Keratinocyte (primary cell): ENCODE data around the gene IFFO2. TPM values are rescaled to one million over a fixed set of nuclear protein-coding genes. Genes with fewer than 3 reads are reported as not detected.
"Not testable (repeated sequence)": the region's sequence is repeated elsewhere in the genome, so short reads cannot be mapped to it uniquely, and the experiment has no call there.

Experiments used
- DNase-seq: peaks from one replicate; pipeline ENCODE4 v3.0.0-alpha.2; 2011; ENCODE audit warnings: low read depth, missing footprints, low spot score
- FAIRE-seq: peaks from 2 replicates; lab custom pipeline; 2011; peaks lifted over from hg19 to GRCh38; lab: Jason Lieb, UNC
- H2AFZ ChIP-seq: 2 replicates; pipeline ENCODE4 v1.6.0; 2012; ENCODE audit warnings: low read length, control low read depth, inconsistent platforms; ENCODE audit not compliant: control insufficient read depth
- H3K27ac ChIP-seq: 2 replicates; pipeline ENCODE4 v1.5.1; 2011; ENCODE audit warnings: low read length; ENCODE audit not compliant: control insufficient read depth, insufficient read depth
- H3K27me3 ChIP-seq: 3 replicates; pipeline ENCODE4 v1.6.0; 2011; ENCODE audit warnings: low read length; ENCODE audit not compliant: control insufficient read depth, insufficient read depth; ENCODE audit errors: extremely low read depth
- H3K36me3 ChIP-seq, 2 experiments: 2 replicates in 1 of 2; 3 replicates in 1 of 2; pipeline ENCODE4 v1.5.1; 2011; ENCODE audit warnings: low read length in 2 of 2, mild to moderate bottlenecking in 1 of 2; ENCODE audit not compliant: control insufficient read depth in 2 of 2, insufficient read depth in 2 of 2; ENCODE audit errors: extremely low read depth in 1 of 2
- H3K4me1 ChIP-seq: 3 replicates; pipeline ENCODE4 v1.5.1; 2011; ENCODE audit warnings: low read length; ENCODE audit not compliant: control insufficient read depth, insufficient read depth; ENCODE audit errors: extremely low read depth
- H3K4me2 ChIP-seq: 3 replicates; pipeline ENCODE4 v1.6.0; 2011; ENCODE audit warnings: low read depth, low read length; ENCODE audit not compliant: control insufficient read depth, insufficient read depth; ENCODE audit errors: extremely low read depth
- H3K4me3 ChIP-seq, 3 experiments: fragments of 200-600 bp in 1 of 3; sonication (generic) in 1 of 3; 2 replicates in 2 of 3; 3 replicates in 1 of 3; pipeline ENCODE4 v1.5.1; 2011 to 2016; ENCODE audit warnings: low read length in 3 of 3, mild to moderate bottlenecking in 3 of 3, control low read depth in 2 of 3, inconsistent platforms in 1 of 3, low read depth in 1 of 3, mixed read lengths in 1 of 3, mixed run types in 1 of 3, moderate library complexity in 1 of 3; ENCODE audit not compliant: control insufficient read depth in 2 of 3, insufficient read depth in 2 of 3; ENCODE audit errors: extremely low read depth in 1 of 3
- H3K79me2 ChIP-seq: 2 replicates; pipeline ENCODE4 v1.6.0; 2012; ENCODE audit warnings: low read length; ENCODE audit not compliant: control insufficient read depth, insufficient read depth
- H3K9ac ChIP-seq: 3 replicates; pipeline ENCODE4 v1.6.0; 2011; ENCODE audit warnings: low read length; ENCODE audit not compliant: control insufficient read depth, insufficient read depth; ENCODE audit errors: extremely low read depth
- H3K9me1 ChIP-seq: 3 replicates; pipeline ENCODE4 v1.6.0; 2011; ENCODE audit warnings: low read length; ENCODE audit not compliant: control insufficient read depth, insufficient read depth; ENCODE audit errors: extremely low read depth
- H3K9me3 ChIP-seq: 2 replicates; pipeline ENCODE4 v1.5.1; 2012; ENCODE audit warnings: low read depth, low read length; ENCODE audit not compliant: control insufficient read depth
- H4K20me1 ChIP-seq: 3 replicates; pipeline ENCODE4 v1.6.0; 2011; ENCODE audit warnings: low read length; ENCODE audit not compliant: control insufficient read depth, insufficient read depth; ENCODE audit errors: extremely low read depth
- EZH2 ChIP-seq: IDR thresholded peaks from one replicate; pipeline ENCODE4 v1.6.1; 2012; ENCODE audit warnings: inconsistent platforms, mild to moderate bottlenecking, low read length, moderate library complexity
- dilution Hi-C: fragments of 300-500 bp; cut with MboI; formaldehyde crosslinking; loops from one replicate; pipeline ENCODE4 v1.7.0; 2020; ENCODE audit warnings: low sequenced_read_pairs; ENCODE audit not compliant: extremely low pct_ligation_motif_present
- polyA plus RNA-seq, 5 experiments: library from polyadenylated mRNA; depleted of rRNA in 3 of 5; stranded (reverse) in 3 of 5; stranded (forward) in 1 of 5; unstranded in 1 of 5; fragments of >200 nt; gene quantifications; 1 replicate in 1 of 5; 2 replicates in 3 of 5; 3 replicates in 1 of 5; pipeline versions ENCODE4 v1.2.1 to v1.2.3, GENCODE V29; 2011 to 2012; ENCODE audit warnings: missing spikeins in 2 of 5, low read depth in 1 of 5, low replicate concordance in 1 of 5
- TF ChIP-seq, protein P1 (sequence below), 3 experiments: IDR thresholded peaks in 1 of 3; conservative IDR thresholded peaks in 1 of 3; optimal IDR thresholded peaks in 1 of 3; 2 replicates in 2 of 3; 3 replicates in 1 of 3; pipeline versions ENCODE3 to v1.5.1; 2011; ENCODE audit warnings: low read length in 3 of 3, mild to moderate bottlenecking in 3 of 3, moderate library complexity in 2 of 3, control low read depth in 1 of 3, inconsistent platforms in 1 of 3; ENCODE audit not compliant: insufficient read depth in 2 of 3; ENCODE audit errors: extremely low read depth in 1 of 3

IFFO2 gene
- polyA plus RNA-seq, 1 donor (not counting 4 experiments of a cell fraction or from before 2014, with no cell fraction given): 57.9 TPM

GRCh38 chr1:18893120-18893519 lies 63.4 kb downstream of the IFFO2 start:
- FAIRE-seq: no peak

DNA sequence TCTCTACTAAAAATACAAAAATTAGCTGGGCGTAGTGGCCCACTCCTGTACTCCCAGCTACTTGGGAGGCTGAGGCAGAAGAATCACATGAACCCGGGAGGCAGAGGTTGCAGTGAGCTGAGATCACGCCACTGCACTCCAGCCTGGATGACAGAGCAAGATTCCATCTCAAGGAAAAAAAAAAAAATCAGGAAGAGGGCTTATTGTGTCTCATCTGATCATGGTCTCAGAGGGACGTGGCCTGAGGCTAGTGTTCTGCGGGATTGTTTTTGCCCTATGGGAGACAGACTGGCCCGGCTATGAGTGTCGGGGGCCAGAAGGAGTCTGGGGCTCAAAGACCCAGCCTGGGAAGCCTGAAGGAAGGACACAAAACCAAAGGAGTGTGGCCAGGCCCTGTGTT lies 64.6 kb downstream of the IFFO2 start:
- FAIRE-seq, H2AFZ ChIP-seq, dilution Hi-C loops, H3K4me2 ChIP-seq, H4K20me1 ChIP-seq, H3K9me1 ChIP-seq, DNase-seq, H3K9ac ChIP-seq, H3K4me3 ChIP-seq, H3K9me3 ChIP-seq, H3K27ac ChIP-seq, H3K4me1 ChIP-seq, H3K79me2 ChIP-seq, H3K27me3 ChIP-seq: not testable (repeated sequence)
- H3K36me3 ChIP-seq: peaks cover 4 to 11% of the 10 kb centered on the region in 2 experiments

More at GRCh38 chr1:18893120-18893519, 63.4 kb downstream of the IFFO2 start:
- dilution Hi-C loops: no loop called here
- Histone ChIP-seq H2AFZ (no peak overlapping the region), H3K9ac (no peak overlapping the region), H3K9me1 (no peaks in the 10 kb centered on the region), H3K4me3 (no peak overlapping the region), H3K27me3 (no peaks in the 10 kb centered on the region), H3K36me3 (peaks cover 4 to 9% of the 10 kb centered on the region in 2 experiments), H3K27ac (no peak overlapping the region), H3K79me2 (peaks cover 8% of the 10 kb centered on the region), H3K4me2 (no peak overlapping the region), H4K20me1 (no peaks in the 10 kb centered on the region), H3K9me3 (no peaks in the 10 kb centered on the region), H3K4me1 (no peaks in the 10 kb centered on the region)
- no peak for DNase-seq
- TF ChIP-seq, protein P1, sequence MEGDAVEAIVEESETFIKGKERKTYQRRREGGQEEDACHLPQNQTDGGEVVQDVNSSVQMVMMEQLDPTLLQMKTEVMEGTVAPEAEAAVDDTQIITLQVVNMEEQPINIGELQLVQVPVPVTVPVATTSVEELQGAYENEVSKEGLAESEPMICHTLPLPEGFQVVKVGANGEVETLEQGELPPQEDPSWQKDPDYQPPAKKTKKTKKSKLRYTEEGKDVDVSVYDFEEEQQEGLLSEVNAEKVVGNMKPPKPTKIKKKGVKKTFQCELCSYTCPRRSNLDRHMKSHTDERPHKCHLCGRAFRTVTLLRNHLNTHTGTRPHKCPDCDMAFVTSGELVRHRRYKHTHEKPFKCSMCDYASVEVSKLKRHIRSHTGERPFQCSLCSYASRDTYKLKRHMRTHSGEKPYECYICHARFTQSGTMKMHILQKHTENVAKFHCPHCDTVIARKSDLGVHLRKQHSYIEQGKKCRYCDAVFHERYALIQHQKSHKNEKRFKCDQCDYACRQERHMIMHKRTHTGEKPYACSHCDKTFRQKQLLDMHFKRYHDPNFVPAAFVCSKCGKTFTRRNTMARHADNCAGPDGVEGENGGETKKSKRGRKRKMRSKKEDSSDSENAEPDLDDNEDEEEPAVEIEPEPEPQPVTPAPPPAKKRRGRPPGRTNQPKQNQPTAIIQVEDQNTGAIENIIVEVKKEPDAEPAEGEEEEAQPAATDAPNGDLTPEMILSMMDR (optimal IDR thresholded peaks at IDR 0.05 in 1 of 3, IDR thresholded peaks at IDR 0.05 in 1 of 3, conservative IDR thresholded peaks at IDR 0.05 in 1 of 3; ENCODE audit: extremely low read depth in 1 of 3, insufficient read depth in 2 of 3, low read length in 3 of 3): no peak
- TF ChIP-seq EZH2: no peak

GRCh38 chr1:18891426-18891780 lies 65.1 kb downstream of the IFFO2 start:
- Histone ChIP-seq H3K27ac (no peak overlapping the region), H2AFZ (no peak overlapping the region), H3K4me1 (peaks cover 7% of the 10 kb centered on the region), H3K79me2 (peaks cover 8% of the 10 kb centered on the region), H3K27me3 (no peaks in the 10 kb centered on the region), H3K36me3 (peaks cover 4 to 16% of the 10 kb centered on the region in 2 experiments), H3K4me2 (no peak overlapping the region), H3K9me3 (no peaks in the 10 kb centered on the region), H3K9ac (no peak overlapping the region), H3K4me3 (no peak overlapping the region), H4K20me1 (no peaks in the 10 kb centered on the region), H3K9me1 (no peaks in the 10 kb centered on the region)
- FAIRE-seq (no peak), DNase-seq (no peak)
- dilution Hi-C loops: no loop called here
- TF ChIP-seq, protein P1 (optimal IDR thresholded peaks at IDR 0.05 in 1 of 3, IDR thresholded peaks at IDR 0.05 in 1 of 3, conservative IDR thresholded peaks at IDR 0.05 in 1 of 3; ENCODE audit: extremely low read depth in 1 of 3, insufficient read depth in 2 of 3, low read length in 3 of 3): no peak
- no peak for TF ChIP-seq EZH2
